RWPE1 (cell line): ENCODE data around the gene CBARP.

ENCODE experiments used
- CTCF ChIA-PET: fragments of 350-600 bp; sonication (Branson Sonifier 250); formaldehyde crosslinking; extraction: SDS; loops from one replicate; lab custom pipeline; 2021; lab: Yijun Ruan, JAX
- POLR2A ChIA-PET: fragments of 400-600 bp; formaldehyde crosslinking; extraction: SDS; loops from one replicate; lab custom pipeline; 2020; ENCODE audit warnings: antibody characterized with exemption; ENCODE audit not compliant: low non-redundant PET; lab: Yijun Ruan, JAX
- DNase-seq: peaks from one replicate; pipeline ENCODE4 v3.0.0; 2012; ENCODE audit warnings: low spot score
- H3K27ac ChIP-seq: fragments of 450-650 bp; 2 replicates; pipeline ENCODE4 v1.5.1; 2017
- TF ChIP-seq, protein P1 (sequence below): fragments of 450-650 bp; conservative IDR thresholded peaks from 2 replicates; pipeline ENCODE4 v1.5.1; 2017; ENCODE audit warnings: low read depth, mild to moderate bottlenecking

The CBARP gene

DNA sequence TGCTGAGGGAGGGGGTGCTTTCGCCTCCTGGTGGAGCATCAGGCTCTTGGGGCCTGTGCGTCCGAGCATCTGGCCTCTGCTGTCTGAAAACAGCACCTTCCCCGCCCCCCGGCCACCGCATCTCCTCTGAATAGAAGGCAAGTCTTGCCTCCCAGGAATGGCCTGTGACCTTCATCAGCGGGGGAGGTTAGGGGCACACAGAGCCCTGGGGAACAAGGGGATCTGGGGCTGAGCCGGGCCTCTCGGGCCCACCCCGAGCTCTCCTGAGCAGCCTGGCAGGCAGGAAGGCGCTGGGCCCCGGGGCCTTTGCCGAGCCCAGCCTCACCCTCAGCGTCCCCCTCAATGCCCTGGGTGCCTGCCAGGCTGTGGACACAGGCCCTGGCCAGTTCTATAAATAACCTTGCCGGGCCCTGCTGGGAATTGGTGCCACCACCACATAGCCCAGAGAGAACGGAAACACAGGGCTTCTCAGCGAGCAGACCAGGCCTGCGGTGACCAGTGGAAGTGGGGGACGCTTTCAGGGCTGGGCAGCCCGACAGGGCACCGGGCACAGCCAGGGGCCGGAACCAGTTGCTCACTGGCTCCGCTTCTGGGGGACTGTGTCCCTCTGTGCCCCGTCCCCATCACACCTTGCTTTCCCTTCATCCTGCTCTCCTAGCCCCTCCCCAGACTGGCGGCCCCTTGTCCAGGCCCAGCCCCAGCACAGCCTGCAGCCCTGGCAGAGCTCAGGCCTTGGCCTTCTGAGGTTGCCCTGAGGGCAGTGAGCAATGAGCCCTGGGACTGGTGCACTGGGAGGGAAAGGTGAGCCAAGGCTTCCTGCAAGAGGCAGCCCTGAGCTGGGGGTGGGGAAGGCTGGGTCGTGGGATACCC lies 22.7 kb downstream of the CBARP start:
- POLR2A ChIA-PET = interaction anchor here (0.9 kb wide), 1 partner anchor 54 kb away, joined by 3 read pairs; no protein-coding TSS in a partner anchor
- CTCF ChIA-PET = interaction anchor here (0.5 to 1.8 kb wide), 3 partner anchors 29 to 328 kb away, joined by 3 to 6 read pairs (median 4); no protein-coding TSS in a partner anchor
- TF ChIP-seq, protein P1, sequence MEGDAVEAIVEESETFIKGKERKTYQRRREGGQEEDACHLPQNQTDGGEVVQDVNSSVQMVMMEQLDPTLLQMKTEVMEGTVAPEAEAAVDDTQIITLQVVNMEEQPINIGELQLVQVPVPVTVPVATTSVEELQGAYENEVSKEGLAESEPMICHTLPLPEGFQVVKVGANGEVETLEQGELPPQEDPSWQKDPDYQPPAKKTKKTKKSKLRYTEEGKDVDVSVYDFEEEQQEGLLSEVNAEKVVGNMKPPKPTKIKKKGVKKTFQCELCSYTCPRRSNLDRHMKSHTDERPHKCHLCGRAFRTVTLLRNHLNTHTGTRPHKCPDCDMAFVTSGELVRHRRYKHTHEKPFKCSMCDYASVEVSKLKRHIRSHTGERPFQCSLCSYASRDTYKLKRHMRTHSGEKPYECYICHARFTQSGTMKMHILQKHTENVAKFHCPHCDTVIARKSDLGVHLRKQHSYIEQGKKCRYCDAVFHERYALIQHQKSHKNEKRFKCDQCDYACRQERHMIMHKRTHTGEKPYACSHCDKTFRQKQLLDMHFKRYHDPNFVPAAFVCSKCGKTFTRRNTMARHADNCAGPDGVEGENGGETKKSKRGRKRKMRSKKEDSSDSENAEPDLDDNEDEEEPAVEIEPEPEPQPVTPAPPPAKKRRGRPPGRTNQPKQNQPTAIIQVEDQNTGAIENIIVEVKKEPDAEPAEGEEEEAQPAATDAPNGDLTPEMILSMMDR = no peak
- no peak for DNase-seq
- H3K27ac ChIP-seq = peak overlapping the region; percentile 98

DNA sequence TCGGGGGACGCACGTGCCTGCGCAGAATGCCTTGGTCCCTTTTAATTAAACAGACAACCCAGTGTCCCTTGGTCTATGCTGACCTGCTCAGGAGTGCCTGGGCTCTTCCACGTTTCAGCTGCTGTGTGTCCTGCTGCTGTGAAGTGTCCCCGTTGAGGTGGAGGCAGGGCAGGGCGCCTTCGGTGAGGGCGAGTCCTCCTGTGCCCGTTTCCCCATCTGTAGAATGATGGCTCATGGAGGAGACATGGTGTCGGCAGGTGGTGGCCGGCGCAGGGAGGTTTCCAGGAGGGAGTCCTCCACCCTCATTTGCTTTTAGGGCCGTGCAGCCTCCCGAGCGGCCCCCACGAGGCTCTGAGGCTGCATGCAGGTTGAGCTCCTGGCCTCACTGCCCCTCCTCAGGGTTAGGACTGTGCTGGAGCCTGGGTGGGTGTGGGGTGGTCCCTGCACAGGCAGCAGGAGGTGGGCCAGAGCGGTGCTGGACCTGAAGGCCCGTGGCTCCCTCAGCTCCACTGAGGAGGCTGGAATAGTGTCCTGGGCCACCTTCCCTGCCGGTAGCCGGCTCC lies 23.4 kb downstream of the CBARP start:
- no peak for DNase-seq
- TF ChIP-seq, protein P1 = no peak
- H3K27ac ChIP-seq = peak overlapping the region; percentile 98
- ChIA-PET POLR2A (no interaction called here), CTCF (interaction anchor here (0.5 to 1.8 kb wide), 4 partner anchors 8 to 328 kb away, joined by 3 to 6 read pairs (median 4); no protein-coding TSS in a partner anchor)

DNA sequence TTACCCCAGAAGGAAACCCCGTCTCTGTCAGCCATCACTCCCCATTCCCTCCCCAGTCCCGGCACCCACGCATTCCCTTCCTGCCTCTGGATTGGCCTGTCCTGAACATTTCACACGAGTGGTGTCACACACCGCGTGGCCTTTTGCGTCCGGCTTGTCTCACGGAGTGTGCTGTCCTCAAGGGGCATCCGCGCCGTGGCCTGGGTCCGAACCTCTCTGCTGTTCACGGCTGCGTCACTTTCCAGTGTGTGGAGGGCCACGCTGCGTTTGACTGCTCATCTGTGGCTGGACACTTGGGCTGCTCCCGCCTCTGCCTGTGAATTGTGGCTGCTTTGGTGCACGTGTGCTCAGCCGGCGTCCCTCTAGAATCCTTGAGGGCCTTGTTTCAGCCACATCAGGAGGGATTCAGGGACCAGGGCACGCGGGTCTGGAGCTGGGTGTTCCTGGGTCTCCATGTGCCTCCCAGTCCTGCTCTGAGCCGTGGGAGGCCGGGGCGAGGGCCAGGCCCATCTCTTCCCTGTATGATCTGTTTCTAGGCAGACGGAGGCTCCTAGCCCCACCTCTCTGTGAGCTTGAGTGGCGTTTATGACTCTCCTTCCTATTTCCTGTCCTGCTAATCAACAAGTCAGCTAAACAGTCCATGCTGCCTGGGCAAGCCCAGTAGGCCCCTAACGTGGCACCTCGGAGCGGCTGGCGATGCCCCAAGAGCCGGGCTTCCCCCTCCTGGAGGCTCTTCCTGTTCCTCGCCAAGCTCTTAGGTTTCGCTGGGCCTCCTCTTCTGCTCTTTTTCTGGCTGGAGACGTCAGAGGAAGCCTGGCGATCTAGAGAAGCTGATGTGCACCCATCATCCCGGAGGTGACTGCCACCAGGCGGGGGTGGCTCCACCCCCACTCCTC lies 24.2 kb downstream of the CBARP start:
- H3K27ac ChIP-seq = peak overlapping the region; percentile 98
- ChIA-PET CTCF (interaction anchor here (0.6 to 1.8 kb wide), 4 partner anchors 9 to 31 kb away, joined by 3 to 6 read pairs (median 4); no protein-coding TSS in a partner anchor), POLR2A (no interaction called here)
- TF ChIP-seq, protein P1 = no peak
- DNase-seq = peak; percentile 65

DNA sequence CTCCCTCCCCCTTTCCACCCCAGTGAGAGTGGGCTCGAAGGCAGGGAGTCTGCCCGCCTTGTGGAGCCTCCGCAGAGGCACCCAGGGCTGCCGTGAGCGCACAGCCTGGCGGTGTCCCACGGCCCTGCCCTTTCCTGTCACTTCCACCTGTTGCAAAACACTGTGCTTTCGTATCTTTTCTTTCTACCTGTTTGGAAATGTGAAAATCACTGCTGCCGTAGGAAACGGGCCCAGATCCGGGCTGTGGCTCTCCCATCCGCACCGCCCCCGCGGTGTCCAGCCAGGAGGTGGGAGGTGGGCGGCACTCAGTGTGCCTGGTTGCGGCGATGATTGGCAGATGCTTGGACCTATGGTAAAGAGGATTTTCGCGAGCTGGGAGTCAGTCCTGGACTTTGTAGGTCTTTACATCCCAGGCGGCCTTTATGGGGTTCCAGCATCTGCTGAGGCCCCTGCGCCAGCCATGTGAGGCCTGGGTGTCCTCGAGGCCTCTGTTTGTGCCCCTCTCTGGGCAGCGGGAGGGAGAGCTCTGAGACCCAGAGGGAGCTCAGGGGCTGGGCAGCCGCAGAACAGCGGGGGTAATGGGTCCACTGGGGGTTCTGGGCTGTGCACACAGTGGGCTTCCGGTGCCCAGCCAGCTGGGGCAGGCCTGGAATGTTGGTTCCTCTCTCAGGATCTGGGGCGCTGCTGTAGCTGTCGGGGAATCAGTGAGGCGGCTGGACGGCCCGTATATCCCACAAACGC lies 26.1 kb downstream of the CBARP start:
- DNase-seq = no peak
- POLR2A ChIA-PET = interaction anchor here (0.6 kb wide), 1 partner anchor 11 kb away, joined by 12 read pairs; no protein-coding TSS in a partner anchor
- H3K27ac ChIP-seq = peak overlapping the region; percentile 98
- CTCF ChIA-PET = interaction anchor here (1.0 to 1.3 kb wide), 2 partner anchors 9 to 29 kb away, joined by 4 read pairs; no protein-coding TSS in a partner anchor
- TF ChIP-seq, protein P1 = no peak

DNA sequence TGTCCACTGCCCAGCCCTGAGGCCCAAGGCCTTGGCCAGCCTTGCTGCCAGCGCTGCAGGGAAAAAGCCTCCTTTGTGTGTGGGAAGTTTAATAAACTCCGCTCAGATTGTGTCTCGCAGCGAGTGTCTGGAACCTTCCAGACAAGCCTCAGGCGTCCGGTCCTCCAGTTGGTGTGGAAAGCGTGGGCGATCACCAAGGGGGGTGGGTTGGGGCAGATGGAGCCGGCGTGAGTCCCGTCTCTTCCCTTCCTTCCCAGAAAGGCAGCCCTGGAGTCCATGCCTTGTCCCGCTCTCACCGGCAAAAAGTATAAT lies 27.6 kb downstream of the CBARP start:
- no peak for DNase-seq

DNA sequence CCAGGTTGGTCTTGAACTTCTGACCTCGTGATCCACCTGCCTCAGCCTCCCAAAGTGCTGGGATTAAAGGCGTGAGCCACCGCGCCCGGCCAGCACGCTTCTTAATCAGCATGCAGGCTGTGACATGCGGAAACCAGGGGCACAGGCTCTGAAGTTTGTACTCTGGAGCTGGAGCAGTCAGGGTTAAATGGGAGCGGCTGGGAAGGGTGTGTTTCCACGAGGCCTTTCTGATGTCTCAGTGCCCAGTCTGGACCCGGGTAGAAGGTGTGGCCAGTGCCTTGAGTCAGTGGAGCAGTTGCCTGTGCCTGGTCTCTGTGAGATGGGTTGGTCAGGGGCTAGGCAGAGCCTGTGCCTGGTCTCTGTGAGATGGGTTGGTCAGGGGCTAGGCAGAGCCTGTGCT lies 29.0 kb downstream of the CBARP start:
- H3K27ac ChIP-seq = peak overlapping the region; percentile 98
- CTCF ChIA-PET = interaction anchor here (1.2 kb wide), 1 partner anchor 14 kb away, joined by 3 read pairs; no protein-coding TSS in a partner anchor
- POLR2A ChIA-PET = interaction anchor here (0.5 kb wide), 1 partner anchor 186 kb away, joined by 6 read pairs; no protein-coding TSS in a partner anchor
- peak; percentile 67 for DNase-seq

More for the DNA sequence above, 27.6 kb downstream of the CBARP start:
- TF ChIP-seq, protein P1 = no peak
- ChIA-PET CTCF (interaction anchor here (0.9 kb wide), 1 partner anchor 31 kb away, joined by 4 read pairs; no protein-coding TSS in a partner anchor), POLR2A (interaction anchor here (0.7 kb wide), 1 partner anchor 184 kb away, joined by 3 read pairs; the partner anchor contains the start of gene CNN2)
- peak overlapping the region; percentile 98 for H3K27ac ChIP-seq
